Activated naive CD4-positive, alpha-beta T cell treated with anti-CD3 and anti-CD28 coated beads for 36 hours (primary cell): Measurements from ENCODE around the gene EIF3B. TPM values are rescaled to one million over a fixed set of nuclear protein-coding genes. Genes with fewer than 3 reads are reported as not detected.
"Not testable (repeated sequence)": the region's sequence is repeated elsewhere in the genome, so short reads cannot be mapped to it uniquely, and the experiment has no call there.

Experiments
- CTCF ChIA-PET: fragments of 350-600 bp; sonication (Branson Sonifier 250); formaldehyde crosslinking; loops from one replicate; lab custom pipeline; 2021; ENCODE audit warnings: antibody characterized with exemption; lab: Charles Lee
- DNase-seq: peaks from one replicate; pipeline ENCODE4 v3.0.0-alpha.2; 2020
- H3K27ac Mint-ChIP-seq: one replicate; pipeline ENCODE4 v1.8.0; 2021; ENCODE audit warnings: mild to moderate bottlenecking, mixed read lengths
- H3K27me3 Mint-ChIP-seq: one replicate; pipeline ENCODE4 v1.8.0; 2021; ENCODE audit warnings: low read depth, mixed read lengths
- H3K36me3 Mint-ChIP-seq: one replicate; pipeline ENCODE4 v1.8.0; 2021; ENCODE audit warnings: low read depth, mixed read lengths
- H3K4me1 Mint-ChIP-seq: one replicate; pipeline ENCODE4 v1.8.0; 2021; ENCODE audit warnings: low read depth, mixed read lengths
- H3K4me3 Mint-ChIP-seq: one replicate; pipeline ENCODE4 v1.8.0; 2021; ENCODE audit warnings: mild to moderate bottlenecking, moderate library complexity, mixed read lengths
- H3K9me3 Mint-ChIP-seq: one replicate; pipeline ENCODE4 v1.8.0; 2021; ENCODE audit warnings: mixed read lengths
- intact Hi-C: fragments of 100-400 bp; cut with micrococcal nuclease; formaldehyde crosslinking; loops from one replicate; pipeline ENCODE4 v1.15.1; 2023
- total RNA-seq, 2 experiments: library from RNA; stranded (reverse); gene quantifications; one replicate each; pipeline ENCODE4 v1.2.3, GENCODE V29; 2021

EIF3B gene
- total RNA-seq, 2 experiments from 2014 or later = 156 to 159 TPM

- no peaks in the 10 kb centered on the region for H3K4me1 Mint-ChIP-seq
- peaks cover 40% of the 10 kb centered on the region for H3K36me3 Mint-ChIP-seq
- no peaks in the 10 kb centered on the region for H3K27me3 Mint-ChIP-seq
- intact Hi-C loops = no loop called here
- no peak overlapping the region for H3K27ac Mint-ChIP-seq
- no peak overlapping the region for H3K4me3 Mint-ChIP-seq
- no peaks in the 10 kb centered on the region for H3K9me3 Mint-ChIP-seq
- CTCF ChIA-PET = interaction anchor here (0.5 to 0.6 kb wide), 2 partner anchors 33 to 87 kb away, joined by 3 to 4 read pairs; no protein-coding TSS in a partner anchor
- DNase-seq = no peak
Observed at GRCh38 chr7:2381881-2382509, 27.4 kb downstream of the EIF3B start.

GRCh38 chr7:2383543-2384274, 29.1 kb downstream of the EIF3B start:
- H3K4me1 Mint-ChIP-seq = no peaks in the 10 kb centered on the region
- H3K36me3 Mint-ChIP-seq = peaks cover 28% of the 10 kb centered on the region
- no peaks in the 10 kb centered on the region for H3K9me3 Mint-ChIP-seq
- no peak overlapping the region for H3K4me3 Mint-ChIP-seq
- no peak for DNase-seq
- no peaks in the 10 kb centered on the region for H3K27me3 Mint-ChIP-seq
- CTCF ChIA-PET = interaction anchor here (0.6 to 2.2 kb wide), 8 partner anchors 10 to 101 kb away, joined by 3 to 7 read pairs (median 4); no protein-coding TSS in a partner anchor
- no peak overlapping the region for H3K27ac Mint-ChIP-seq
- intact Hi-C loops = loop anchor here (1.0 to 2.0 kb wide), 2 partner anchors 47 to 86 kb away; no protein-coding TSS in a partner anchor

- CTCF ChIA-PET = interaction anchor here (1.2 to 2.2 kb wide), 7 partner anchors 9 to 84 kb away, joined by 3 to 7 read pairs (median 4); no protein-coding TSS in a partner anchor
- no peak for DNase-seq
- H3K36me3 Mint-ChIP-seq = peaks cover 21% of the 10 kb centered on the region
- H3K27ac Mint-ChIP-seq = no peak overlapping the region
- no peaks in the 10 kb centered on the region for H3K4me1 Mint-ChIP-seq
- intact Hi-C loops = loop anchor here (1.0 to 2.0 kb wide), 2 partner anchors 46 to 85 kb away; no protein-coding TSS in a partner anchor
- H3K4me3 Mint-ChIP-seq = no peak overlapping the region
- no peaks in the 10 kb centered on the region for H3K27me3 Mint-ChIP-seq
- no peaks in the 10 kb centered on the region for H3K9me3 Mint-ChIP-seq
Observed at GRCh38 chr7:2384354-2385243, 30.0 kb downstream of the EIF3B start.

GRCh38 chr7:2386122-2386521, 31.5 kb downstream of the EIF3B start:
- DNase-seq, H3K4me1 Mint-ChIP-seq, H3K4me3 Mint-ChIP-seq, H3K9me3 Mint-ChIP-seq, H3K27ac Mint-ChIP-seq, CTCF ChIA-PET, intact Hi-C loops, H3K27me3 Mint-ChIP-seq: not testable (repeated sequence)
- peaks cover 12% of the 10 kb centered on the region for H3K36me3 Mint-ChIP-seq

- intact Hi-C loops = no loop called here
- Mint-ChIP-seq H3K4me3 (no peak overlapping the region), H3K27me3 (no peaks in the 10 kb centered on the region), H3K9me3 (no peaks in the 10 kb centered on the region), H3K36me3 (peaks cover 5% of the 10 kb centered on the region), H3K27ac (no peak overlapping the region), H3K4me1 (no peaks in the 10 kb centered on the region)
- DNase-seq = no peak
- CTCF ChIA-PET = no interaction called here
Observed at GRCh38 chr7:2386964-2387669, 32.5 kb downstream of the EIF3B start.

- Mint-ChIP-seq H3K9me3 (no peaks in the 10 kb centered on the region), H3K4me3 (no peak overlapping the region), H3K27ac (no peak overlapping the region), H3K4me1 (peaks cover 1% of the 10 kb centered on the region), H3K27me3 (no peaks in the 10 kb centered on the region), H3K36me3 (peaks cover 5% of the 10 kb centered on the region)
- CTCF ChIA-PET = interaction anchor here (0.6 kb wide), 1 partner anchor 202 kb away, joined by 4 read pairs; no protein-coding TSS in a partner anchor
- intact Hi-C loops = no loop called here
- no peak for DNase-seq
Observed at GRCh38 chr7:2387897-2388636, 33.4 kb downstream of the EIF3B start.

- no peaks in the 10 kb centered on the region for H3K9me3 Mint-ChIP-seq
- peaks cover 5% of the 10 kb centered on the region for H3K36me3 Mint-ChIP-seq
- H3K27ac Mint-ChIP-seq = no peak overlapping the region
- intact Hi-C loops = no loop called here
- DNase-seq = no peak
- peaks cover 1% of the 10 kb centered on the region for H3K4me1 Mint-ChIP-seq
- no peaks in the 10 kb centered on the region for H3K27me3 Mint-ChIP-seq
- CTCF ChIA-PET = no interaction called here
- no peak overlapping the region for H3K4me3 Mint-ChIP-seq
Observed at GRCh38 chr7:2388637-2388954, 34.0 kb downstream of the EIF3B start.

GRCh38 chr7:2390020-2390816, 35.6 kb downstream of the EIF3B start:
- H3K27me3 Mint-ChIP-seq, H3K27ac Mint-ChIP-seq, H3K9me3 Mint-ChIP-seq, H3K4me3 Mint-ChIP-seq, DNase-seq, intact Hi-C loops, CTCF ChIA-PET, H3K4me1 Mint-ChIP-seq, H3K36me3 Mint-ChIP-seq: not testable (repeated sequence)

- no peaks in the 10 kb centered on the region for H3K27me3 Mint-ChIP-seq
- H3K4me3 Mint-ChIP-seq = no peak overlapping the region
- H3K4me1 Mint-ChIP-seq = peaks cover 1% of the 10 kb centered on the region
- intact Hi-C loops = no loop called here
- CTCF ChIA-PET = interaction anchor here (0.8 to 1.0 kb wide), 3 partner anchors 9 to 316 kb away, joined by 3 read pairs; no protein-coding TSS in a partner anchor
- no peak overlapping the region for H3K27ac Mint-ChIP-seq
- H3K9me3 Mint-ChIP-seq = no peaks in the 10 kb centered on the region
- DNase-seq = no peak
- H3K36me3 Mint-ChIP-seq = peaks cover 1% of the 10 kb centered on the region
Observed at GRCh38 chr7:2393706-2394105, 39.1 kb downstream of the EIF3B start.

GRCh38 chr7:2394566-2395082, 40.0 kb downstream of the EIF3B start:
- Mint-ChIP-seq H3K36me3 (peaks cover 1% of the 10 kb centered on the region), H3K9me3 (no peaks in the 10 kb centered on the region), H3K27ac (no peak overlapping the region), H3K4me3 (no peak overlapping the region), H3K4me1 (peaks cover 1% of the 10 kb centered on the region), H3K27me3 (no peaks in the 10 kb centered on the region)
- CTCF ChIA-PET = interaction anchor here (0.9 kb wide), 1 partner anchor 57 kb away, joined by 3 read pairs; no protein-coding TSS in a partner anchor
- intact Hi-C loops = no loop called here
- DNase-seq = no peak
